Neural cell (in vitro differentiated cells): ENCODE results near the gene URB1.

Experiments
- POLR2AphosphoS5 ChIP-seq: IDR thresholded peaks from 2 replicates; pipeline ENCODE4 v1.6.1; 2012
- REST ChIP-seq: IDR thresholded peaks from 2 replicates; pipeline ENCODE4 v1.6.1; 2012; ENCODE audit warnings: borderline replicate concordance
- SMC3 ChIP-seq: fragments of 450-650 bp; conservative IDR thresholded peaks from 2 replicates; pipeline ENCODE4 v1.6.1; 2014; ENCODE audit warnings: antibody characterized with exemption, mild to moderate bottlenecking, moderate library complexity; ENCODE audit not compliant: poor library complexity

- no peak for TF ChIP-seq SMC3
- TF ChIP-seq POLR2AphosphoS5, result no peak
- no peak for TF ChIP-seq REST
Observed at GRCh38 chr21:32321480-32321879, 71.3 kb downstream of the URB1 start.
